Measurements from ENCODE around the gene PILRA.

PILRA gene

DNA sequence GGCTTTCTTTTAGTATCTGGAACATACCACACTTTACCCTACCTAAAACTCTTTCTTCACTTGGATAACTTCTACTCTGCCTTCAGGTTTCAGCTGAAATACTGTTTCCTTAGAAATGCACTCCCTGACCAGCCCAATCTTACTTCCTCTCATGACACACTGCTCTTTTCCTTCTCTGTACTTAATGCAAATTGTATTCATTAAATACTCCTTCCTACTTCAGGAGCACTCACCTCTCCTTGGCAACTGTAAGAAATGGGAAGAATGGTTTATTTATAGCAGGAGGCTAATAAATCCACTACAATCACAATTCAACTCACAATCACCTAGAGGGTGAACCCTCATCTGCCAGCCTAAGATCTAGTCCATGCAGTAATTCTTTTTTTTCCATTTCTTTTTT, 40.1 kb downstream of the PILRA start:
- no peak for DNase-seq (ENCODE audit: low read depth)

- no peak for DNase-seq (ENCODE audit: low read depth)
Measured at GRCh38 chr7:100413889-100414288, 40.6 kb downstream of the PILRA start.

GRCh38 chr7:100415448-100415847, 42.2 kb downstream of the PILRA start:
- DNase-seq (ENCODE audit: low read depth), result no peak

DNA sequence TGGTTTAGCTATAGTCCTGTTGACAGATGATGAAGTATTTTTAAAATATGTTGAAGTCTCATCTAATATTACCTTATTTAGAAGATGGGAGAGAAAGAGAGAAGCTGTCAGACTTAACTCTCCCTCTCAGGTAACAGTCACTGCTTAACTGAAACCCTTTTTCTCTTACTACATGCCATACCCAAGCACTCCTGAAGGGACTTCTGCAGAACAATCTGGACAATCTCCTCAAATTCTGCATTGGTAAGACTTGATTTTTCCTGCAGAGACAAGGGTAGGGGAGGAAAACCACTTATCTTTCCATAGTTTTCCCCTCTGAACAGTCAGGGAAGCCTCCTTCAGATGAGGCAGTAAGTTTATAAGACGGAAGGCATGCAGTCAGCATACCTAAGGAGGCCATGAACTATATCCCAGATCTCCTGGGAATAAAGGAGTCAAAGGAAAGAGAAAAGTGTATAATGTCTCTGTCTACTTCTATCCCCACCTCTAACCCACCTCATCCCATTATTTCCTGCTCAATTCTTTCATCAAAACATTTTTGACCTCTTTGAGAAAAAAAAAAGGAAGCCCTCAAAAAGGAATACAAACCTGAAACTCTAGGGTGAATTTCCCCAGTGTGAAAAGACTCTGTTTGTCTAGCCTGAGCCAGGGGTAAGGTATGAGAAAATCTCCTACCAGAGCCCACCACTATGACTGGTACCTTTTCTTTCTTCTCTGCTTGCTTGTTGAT, 45.8 kb downstream of the PILRA start:
- DNase-seq (ENCODE audit: low read depth), result no peak

DNA sequence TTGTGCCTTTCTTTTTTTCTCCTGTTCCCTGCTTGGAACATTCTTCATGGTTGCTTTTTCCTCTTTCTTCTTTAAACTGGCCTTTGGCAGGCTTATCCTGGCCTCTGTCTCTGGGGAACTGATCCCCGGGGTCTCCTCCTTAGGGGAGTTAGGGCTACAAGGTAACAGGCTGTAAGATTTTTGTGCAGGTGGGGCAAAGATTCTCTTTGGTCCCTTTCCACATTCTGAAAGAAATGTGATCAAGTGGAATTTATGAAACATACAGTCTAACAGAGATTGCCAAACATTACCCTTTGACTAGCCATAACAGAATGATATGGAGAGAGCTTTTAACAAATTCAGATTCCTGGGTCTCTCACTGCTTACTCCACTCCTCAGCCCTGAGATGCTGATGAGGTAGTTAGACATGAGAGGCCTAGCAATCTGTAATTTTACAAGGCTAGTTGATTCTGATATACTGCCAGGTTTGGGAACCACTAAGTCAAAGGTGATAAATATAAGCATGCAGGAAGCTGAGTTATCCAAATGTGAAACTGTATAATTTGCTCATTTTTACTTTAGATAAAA, 46.5 kb downstream of the PILRA start:
- no peak for DNase-seq (ENCODE audit: low read depth)

GRCh38 chr7:100423315-100423714, 50.0 kb downstream of the PILRA start:
- DNase-seq (ENCODE audit: low read depth), result no peak

GRCh38 chr7:100425347-100425746, 52.1 kb downstream of the PILRA start:
- no peak for DNase-seq (ENCODE audit: low read depth)

GRCh38 chr7:100426516-100426915, 53.2 kb downstream of the PILRA start:
- DNase-seq (ENCODE audit: low read depth), result no peak

- DNase-seq (ENCODE audit: low read depth), result no peak
Measured at GRCh38 chr7:100427762-100428198, 54.5 kb downstream of the PILRA start.

DNA sequence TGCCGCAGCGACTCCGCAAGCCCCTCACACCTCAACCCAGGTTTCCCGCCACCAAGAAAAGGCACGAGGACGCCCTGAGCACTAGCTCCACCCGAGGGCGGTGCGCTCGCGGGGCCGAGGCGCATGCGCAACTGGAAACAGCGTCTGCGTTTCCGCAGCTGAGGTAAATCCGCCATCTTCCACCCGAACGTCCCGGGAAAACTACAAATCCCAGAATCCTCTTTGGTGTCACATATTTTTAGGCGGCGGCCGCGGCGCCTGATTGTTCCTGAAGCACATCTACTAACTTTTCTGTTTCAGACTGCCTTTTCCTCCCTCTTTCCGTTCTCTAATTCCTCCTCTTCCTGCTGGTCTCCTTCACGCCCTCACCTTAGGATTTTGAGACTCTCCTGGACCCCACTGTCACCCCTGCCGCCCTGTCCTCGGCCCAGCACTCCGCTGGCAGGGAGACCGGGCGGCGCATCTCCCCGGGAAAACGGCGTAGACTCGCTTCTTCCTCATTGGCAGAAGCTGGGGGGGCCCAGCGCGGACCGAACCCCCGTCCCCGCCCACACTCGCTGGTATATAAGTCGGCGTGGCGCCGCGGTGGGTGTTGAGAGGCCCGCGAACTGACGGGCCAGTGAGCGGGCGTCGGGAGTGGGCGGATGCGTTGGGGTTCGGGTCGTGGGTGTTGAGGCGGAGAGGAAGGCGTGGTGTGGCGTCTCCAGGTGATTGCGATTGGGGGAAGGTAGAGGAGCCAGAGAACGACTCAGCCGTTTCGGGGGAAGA, 55.1 kb downstream of the PILRA start, which contains the start of gene ZCWPW1:
Gene ZCWPW1, minus strand, starts transcription at position 505 of the 768 bp plus-strand sequence. CDS start 8,054 bp downstream, outside the sequence.
- peak; percentile 95 for DNase-seq (ENCODE audit: low read depth)

DNA sequence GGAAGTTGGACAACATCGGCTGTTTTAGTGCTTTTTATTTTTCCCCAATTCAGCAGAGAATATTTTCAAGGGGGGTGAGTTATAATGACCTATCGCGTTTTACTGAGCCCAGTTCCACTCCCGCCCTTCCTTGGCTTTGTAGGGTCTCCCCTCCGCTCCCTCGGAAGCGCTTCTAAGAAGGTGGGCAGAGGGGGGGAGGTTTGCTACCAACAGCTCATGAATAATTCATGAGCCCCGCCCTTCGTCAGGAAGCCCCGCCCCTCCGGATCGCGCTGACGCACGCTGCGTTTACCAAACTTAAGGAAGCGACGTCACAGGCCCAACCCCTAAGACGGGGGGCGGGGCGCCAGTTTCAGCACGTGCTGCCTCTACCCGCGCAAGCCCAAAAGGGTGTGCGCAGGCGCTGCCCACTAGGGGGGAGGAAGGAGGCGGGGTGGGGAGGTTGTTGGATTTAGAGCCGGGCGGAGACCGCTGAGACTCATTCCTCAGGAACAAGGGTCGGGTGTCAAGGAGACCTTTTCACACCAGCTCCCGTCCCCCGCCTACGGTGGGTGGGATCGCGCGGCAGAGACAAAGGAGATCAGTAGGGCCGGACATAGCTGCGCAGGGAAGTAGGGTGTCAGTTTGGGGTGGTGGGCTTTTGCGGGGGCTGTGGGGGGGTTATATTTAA, 55.8 kb downstream of the PILRA start:
- DNase-seq (ENCODE audit: low read depth), result peak; percentile 100

GRCh38 chr7:100429637-100430492, 56.6 kb downstream of the PILRA start, which contains the start of gene MEPCE:
TSS of gene MEPCE (plus strand) at chr7:100429831. CDS start at chr7:100430019, 188 bp downstream.
- peak; percentile 96 for DNase-seq (ENCODE audit: low read depth)

DNA sequence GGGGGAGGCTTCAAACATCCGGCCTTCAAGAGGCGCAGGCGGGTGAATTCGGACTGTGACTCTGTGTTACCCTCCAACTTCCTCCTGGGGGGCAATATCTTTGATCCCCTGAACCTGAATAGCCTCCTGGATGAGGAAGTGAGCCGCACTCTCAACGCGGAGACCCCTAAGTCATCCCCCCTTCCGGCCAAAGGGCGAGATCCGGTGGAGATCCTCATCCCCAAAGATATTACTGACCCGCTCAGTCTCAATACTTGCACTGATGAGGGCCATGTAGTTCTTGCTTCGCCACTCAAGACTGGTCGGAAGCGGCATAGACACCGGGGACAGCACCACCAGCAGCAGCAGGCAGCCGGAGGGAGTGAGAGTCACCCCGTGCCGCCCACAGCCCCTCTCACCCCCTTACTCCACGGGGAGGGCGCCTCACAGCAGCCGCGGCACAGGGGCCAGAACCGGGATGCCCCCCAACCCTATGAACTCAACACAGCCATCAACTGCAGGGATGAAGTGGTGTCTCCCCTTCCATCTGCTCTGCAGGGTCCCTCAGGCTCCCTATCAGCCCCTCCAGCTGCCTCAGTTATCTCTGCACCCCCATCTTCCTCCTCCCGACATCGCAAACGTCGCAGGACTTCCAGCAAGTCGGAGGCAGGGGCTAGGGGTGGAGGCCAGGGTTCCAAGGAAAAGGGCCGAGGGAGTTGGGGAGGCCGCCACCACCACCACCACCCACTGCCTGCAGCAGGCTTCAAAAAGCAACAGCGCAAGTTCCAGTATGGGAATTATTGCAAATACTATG, 57.4 kb downstream of the PILRA start:
- no peak for DNase-seq (ENCODE audit: low read depth)

DNA sequence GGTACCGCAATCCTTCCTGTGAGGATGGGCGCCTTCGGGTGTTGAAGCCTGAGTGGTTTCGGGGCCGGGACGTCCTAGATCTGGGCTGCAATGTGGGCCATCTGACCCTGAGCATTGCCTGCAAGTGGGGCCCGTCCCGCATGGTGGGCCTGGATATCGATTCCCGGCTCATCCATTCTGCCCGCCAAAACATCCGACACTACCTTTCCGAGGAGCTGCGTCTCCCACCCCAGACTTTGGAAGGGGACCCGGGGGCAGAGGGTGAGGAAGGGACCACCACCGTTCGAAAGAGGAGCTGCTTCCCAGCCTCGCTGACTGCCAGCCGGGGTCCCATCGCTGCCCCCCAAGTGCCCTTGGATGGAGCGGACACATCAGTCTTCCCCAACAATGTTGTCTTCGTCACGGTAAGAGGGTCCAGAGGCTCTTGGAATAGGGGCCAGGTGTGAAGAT, 58.0 kb downstream of the PILRA start:
- DNase-seq (ENCODE audit: low read depth), result no peak

DNA sequence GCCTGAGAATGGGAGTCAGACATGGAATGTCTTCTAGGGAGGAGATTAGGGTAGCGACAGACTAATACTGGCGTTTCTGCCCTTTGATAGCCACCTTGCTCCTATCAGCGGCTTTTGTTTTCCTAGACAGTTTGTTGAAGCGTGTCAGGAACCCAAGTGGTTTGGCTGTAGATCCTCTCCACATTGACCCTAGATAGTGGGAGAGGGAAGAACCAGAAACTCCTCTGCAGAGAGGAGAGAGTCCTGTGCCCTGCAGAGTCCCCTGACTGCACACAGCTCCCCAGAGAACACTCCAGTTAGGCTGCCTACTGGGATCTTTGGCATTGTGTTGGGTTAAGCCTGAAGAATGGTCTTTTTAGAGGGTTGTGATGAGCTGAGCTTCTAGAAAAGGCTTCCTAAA, 58.8 kb downstream of the PILRA start:
- no peak for DNase-seq (ENCODE audit: low read depth)

- no peak for DNase-seq (ENCODE audit: low read depth)
Measured at GRCh38 chr7:100432621-100433275, 59.5 kb downstream of the PILRA start.

- DNase-seq (ENCODE audit: low read depth), result no peak
Measured at GRCh38 chr7:100433276-100433591, 59.9 kb downstream of the PILRA start.

DNA sequence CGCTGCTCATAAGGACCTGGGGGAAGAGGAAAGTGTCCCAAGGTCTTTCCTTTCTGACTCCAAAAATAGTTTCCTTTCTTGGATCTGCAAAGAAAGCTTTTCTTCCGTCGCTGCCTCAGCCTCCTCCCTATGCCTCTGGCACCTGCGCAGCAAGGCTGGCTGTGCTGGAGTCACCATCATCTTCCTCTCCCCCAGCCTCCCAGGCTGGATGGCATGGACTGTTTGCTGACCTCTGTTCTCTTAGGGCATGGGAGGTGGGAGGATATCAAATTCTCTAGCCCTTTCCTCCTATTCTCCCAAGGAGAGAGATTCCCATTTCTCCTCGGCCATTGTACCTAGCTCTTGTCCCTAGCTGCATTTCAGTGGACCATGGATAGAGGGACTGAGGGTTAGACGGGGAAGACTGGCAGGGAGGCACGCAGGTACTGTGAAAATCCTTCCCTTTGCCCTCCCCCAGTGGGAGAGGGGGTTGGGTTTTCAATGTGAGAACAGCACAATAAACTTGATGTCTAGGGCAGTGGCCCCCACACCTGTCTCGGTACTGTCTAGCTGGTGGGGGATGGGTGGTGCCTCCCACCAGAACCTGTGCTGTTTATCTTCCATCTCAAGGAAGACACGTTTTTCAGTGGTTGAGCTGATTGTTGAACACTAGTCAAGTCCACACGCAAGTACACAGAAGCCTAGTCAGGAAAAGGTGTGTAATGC, 60.5 kb downstream of the PILRA start:
- DNase-seq (ENCODE audit: low read depth), result no peak

Measured in activated T-cell treated with anti-CD3 and anti-CD28 coated beads for 48 hours (primary cell).